ENCODE measurements around the gene EIF4G1.

Gene EIF4G1

GRCh38 chr3:184380185-184380626 is 65.8 kb downstream of the EIF4G1 start:
- no peak for TF ChIP-seq CTCF (IDR thresholded peaks at IDR 0.05)

GRCh38 chr3:184380627-184381260 is 66.3 kb downstream of the EIF4G1 start:
- no peak for TF ChIP-seq CTCF (IDR thresholded peaks at IDR 0.05)

DNA sequence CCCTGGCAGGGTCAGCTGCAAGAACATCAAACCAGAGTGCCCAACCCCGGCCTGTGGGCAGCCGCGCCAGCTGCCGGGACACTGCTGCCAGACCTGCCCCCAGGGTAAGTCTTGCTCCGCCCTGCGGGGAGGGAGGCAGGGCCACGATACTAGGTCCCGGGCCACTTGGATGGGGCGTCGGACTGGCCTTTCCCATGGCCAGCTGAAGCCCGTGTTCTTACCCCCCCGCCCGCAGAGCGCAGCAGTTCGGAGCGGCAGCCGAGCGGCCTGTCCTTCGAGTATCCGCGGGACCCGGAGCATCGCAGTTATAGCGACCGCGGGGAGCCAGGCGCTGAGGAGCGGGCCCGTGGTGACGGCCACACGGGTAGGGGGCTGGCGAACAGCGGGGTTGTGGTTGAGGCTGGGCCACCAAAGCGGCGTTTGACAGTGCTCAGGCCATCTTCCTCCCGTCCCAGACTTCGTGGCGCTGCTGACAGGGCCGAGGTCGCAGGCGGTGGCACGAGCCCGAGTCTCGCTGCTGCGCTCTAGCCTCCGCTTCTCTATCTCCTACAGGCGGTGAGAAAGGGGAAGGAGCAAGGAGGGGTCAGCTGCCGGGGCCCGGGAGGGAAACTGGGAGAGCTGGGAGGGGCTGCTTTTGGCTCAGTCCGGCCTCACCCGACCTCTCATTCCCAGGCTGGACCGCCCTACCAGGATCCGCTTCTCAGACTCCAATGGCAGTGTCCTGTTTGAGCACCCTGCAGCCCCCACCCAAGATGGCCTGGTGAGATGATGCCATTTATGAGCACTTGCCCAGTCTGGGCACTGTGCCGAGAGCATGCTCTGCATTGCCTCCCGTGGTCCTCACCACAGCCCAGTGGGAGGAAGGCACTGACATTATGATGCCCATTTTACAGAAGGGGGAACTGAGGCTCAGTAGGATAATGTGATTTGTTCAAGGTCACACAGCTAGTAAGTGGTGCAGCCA is 67.1 kb downstream of the EIF4G1 start:
- TF ChIP-seq CTCF (IDR thresholded peaks at IDR 0.05), result no peak

DNA sequence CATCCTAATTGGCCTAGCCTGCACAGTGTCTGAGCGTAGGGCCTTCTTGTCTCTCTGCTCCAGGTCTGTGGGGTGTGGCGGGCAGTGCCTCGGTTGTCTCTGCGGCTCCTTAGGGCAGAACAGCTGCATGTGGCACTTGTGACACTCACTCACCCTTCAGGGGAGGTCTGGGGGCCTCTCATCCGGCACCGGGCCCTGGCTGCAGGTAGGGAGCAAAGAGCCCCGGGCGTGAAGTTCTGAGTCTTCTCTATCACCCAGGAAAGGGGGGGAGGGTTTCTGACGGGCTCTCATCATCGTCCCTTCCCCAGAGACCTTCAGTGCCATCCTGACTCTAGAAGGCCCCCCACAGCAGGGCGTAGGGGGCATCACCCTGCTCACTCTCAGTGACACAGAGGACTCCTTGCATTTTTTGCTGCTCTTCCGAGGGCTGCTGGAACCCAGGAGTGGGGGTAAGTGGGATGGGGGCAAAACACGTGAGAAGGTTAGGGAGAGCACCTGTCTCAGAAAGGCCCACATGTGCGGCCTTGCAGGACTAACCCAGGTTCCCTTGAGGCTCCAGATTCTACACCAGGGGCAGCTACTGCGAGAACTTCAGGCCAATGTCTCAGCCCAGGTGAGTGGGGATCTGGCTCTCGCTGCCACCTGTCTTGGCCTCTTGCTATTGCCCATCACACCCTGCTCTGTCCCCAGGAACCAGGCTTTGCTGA is 68.1 kb downstream of the EIF4G1 start:
- TF ChIP-seq CTCF (IDR thresholded peaks at IDR 0.05), result no peak

- TF ChIP-seq CTCF (IDR thresholded peaks at IDR 0.05), result no peak
Observed at GRCh38 chr3:184383033-184383740, 68.8 kb downstream of the EIF4G1 start.

GRCh38 chr3:184384342-184384741 is 69.9 kb downstream of the EIF4G1 start:
- TF ChIP-seq CTCF (IDR thresholded peaks at IDR 0.05), result no peak
